Epithelial cell of alveolus of lung (primary cell): Measurements from ENCODE around the gene EPRS1. TPM values are rescaled to one million over a fixed set of nuclear protein-coding genes. Genes with fewer than 3 reads are reported as not detected.

Experiments used
- total RNA-seq: library from RNA; depleted of rRNA; stranded (reverse); fragments of >200 nt; gene quantifications from 2 replicates; pipeline ENCODE4 v1.2.1, GENCODE V29; 2015

Gene EPRS1
- total RNA-seq, result 59.1 and 99.9 TPM in 2 replicates

GRCh38 chr1:220046052-220046930, at the start of gene EPRS1:
TSS of gene EPRS1 (minus strand) at chr1:220046505. CDS start at chr1:220046388, 117 bp downstream.

GRCh38 chr1:220094016-220094911, 48.0 kb upstream of the EPRS1 start, which contains the start of gene IARS2:
TSS of gene IARS2 (plus strand) at chr1:220094132. CDS start at chr1:220094217, 85 bp downstream.

GRCh38 chr1:220089650-220090556, 43.6 kb upstream of the EPRS1 start, which contains the start of gene BPNT1:
TSS of gene BPNT1 (minus strand) at chr1:220089788. CDS start at chr1:220079846, 9,942 bp downstream.

Other genes starting within 250 kb of the EPRS1 start
- 0.08 TPM in 1 of 2 replicates, not detected in the other for gene SLC30A10, start 117.9 kb downstream of the EPRS1 start, total RNA-seq
- 19.1 and 25.9 TPM in 2 replicates for gene BPNT1, start 43.3 kb upstream of the EPRS1 start, total RNA-seq
- gene IARS2, start 47.6 kb upstream of the EPRS1 start, total RNA-seq, result 48.8 and 50.7 TPM in 2 replicates
- 18.5 and 22.2 TPM in 2 replicates for gene RAB3GAP2, start 225.9 kb upstream of the EPRS1 start, total RNA-seq